ENCODE measurements around the gene TATDN3.
A peak's percentile ranks its signal among the peaks of the same experiment; 100 is the strongest.

The TATDN3 gene

DNA sequence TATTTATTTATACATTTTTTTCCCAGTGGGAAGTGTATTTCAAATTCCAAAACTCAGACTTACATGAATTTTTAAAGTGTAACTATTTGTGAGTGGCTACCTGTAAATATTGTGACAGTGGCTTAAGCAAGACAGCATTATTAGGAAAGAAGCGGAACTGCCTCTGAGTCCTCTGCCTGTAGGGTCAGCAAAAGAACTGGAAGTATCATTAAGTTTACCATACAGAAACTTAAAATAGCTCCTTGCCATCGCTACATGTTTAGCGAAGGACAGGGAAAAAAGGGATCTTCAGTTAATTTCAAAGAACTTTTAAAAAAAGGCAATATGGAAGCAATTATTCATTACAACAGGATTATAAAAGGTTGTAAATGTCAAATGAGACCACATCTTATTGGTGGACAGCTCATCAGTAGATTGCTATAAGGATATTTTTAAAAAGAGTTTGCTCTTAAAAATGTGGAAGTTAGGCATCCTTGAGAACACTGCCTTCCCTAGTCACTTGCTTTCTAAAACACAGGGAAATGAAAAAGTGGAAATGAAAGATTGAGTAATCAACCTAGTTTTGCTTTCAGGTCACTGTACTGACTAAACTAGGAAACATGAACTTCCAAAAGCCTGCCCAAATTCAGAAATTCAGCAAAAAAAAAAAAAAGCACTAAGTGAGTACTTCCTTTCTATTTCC is 39.3 kb upstream of the TATDN3 start:
- no peak for TF ChIP-seq CTCF (IDR thresholded peaks at IDR 0.05; ENCODE audit: extremely low read depth, insufficient read depth, missing control alignments)
- in situ Hi-C loops (cut with MboI; ENCODE audit: low pct_unique_long_range_greater_than_20kb, low sequenced_read_pairs, unreplicated experiment) = loop anchor here (25.0 kb wide), 1 partner anchor 90 kb away; no protein-coding TSS in a partner anchor
- no peak for DNase-seq (ENCODE audit: low spot score)

- in situ Hi-C loops (cut with MboI; ENCODE audit: low pct_unique_long_range_greater_than_20kb, low sequenced_read_pairs, unreplicated experiment) = loop anchor here (25.0 kb wide), 1 partner anchor 91 kb away; no protein-coding TSS in a partner anchor
- TF ChIP-seq CTCF (IDR thresholded peaks at IDR 0.05; ENCODE audit: extremely low read depth, insufficient read depth, missing control alignments) = no peak
- peak; percentile 20 for DNase-seq (ENCODE audit: low spot score)
Measured at GRCh38 chr1:212752934-212753497, 38.7 kb upstream of the TATDN3 start.

DNA sequence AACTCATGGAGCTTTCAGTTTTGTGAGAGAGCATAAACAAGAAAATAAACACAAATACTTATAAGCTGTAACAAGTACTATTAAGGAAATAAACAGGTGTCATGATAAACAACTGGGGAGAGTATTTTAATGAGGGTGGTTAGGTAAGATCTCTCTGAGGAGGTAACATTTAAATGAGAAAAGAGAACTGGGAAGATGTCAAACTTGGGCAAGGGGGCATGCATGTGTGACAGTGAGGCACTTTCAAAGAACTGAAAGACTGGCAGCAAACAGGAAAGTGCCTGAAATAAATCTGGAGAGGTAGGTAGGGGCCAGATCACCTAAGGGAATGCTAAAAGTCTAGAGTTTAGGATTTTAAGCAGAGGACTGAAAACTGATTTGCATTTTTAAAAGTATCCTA is 37.9 kb upstream of the TATDN3 start:
- DNase-seq (ENCODE audit: low spot score) = no peak
- no peak for TF ChIP-seq CTCF (IDR thresholded peaks at IDR 0.05; ENCODE audit: extremely low read depth, insufficient read depth, missing control alignments)
- in situ Hi-C loops (cut with MboI; ENCODE audit: low pct_unique_long_range_greater_than_20kb, low sequenced_read_pairs, unreplicated experiment) = loop anchor here (25.0 kb wide), 1 partner anchor 91 kb away; no protein-coding TSS in a partner anchor

- no peak for DNase-seq (ENCODE audit: low spot score)
- TF ChIP-seq CTCF (IDR thresholded peaks at IDR 0.05; ENCODE audit: extremely low read depth, insufficient read depth, missing control alignments) = no peak
- in situ Hi-C loops (cut with MboI; ENCODE audit: low pct_unique_long_range_greater_than_20kb, low sequenced_read_pairs, unreplicated experiment) = loop anchor here (25.0 kb wide), 1 partner anchor 92 kb away; no protein-coding TSS in a partner anchor
Measured at GRCh38 chr1:212754193-212754592, 37.5 kb upstream of the TATDN3 start.

DNA sequence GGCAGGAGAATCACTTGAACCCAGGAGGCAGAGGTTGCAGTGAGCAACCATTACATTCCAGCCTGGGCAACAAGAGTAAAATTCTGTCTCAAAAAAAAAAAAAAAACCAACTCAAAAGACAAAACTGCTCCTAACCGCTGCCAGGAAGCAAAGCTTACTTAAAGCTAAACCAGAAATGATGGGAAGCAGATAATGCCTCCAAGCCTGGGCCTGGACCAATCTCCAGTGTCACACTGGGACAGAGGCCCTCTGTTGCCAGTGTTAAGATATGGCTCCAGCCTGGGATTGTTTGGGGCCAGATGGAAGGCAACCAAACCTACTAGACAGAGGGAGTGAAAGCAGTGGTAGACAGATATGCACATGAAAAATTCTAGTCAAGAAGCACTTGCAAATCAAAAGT is 37.0 kb upstream of the TATDN3 start:
- no peak for TF ChIP-seq CTCF (IDR thresholded peaks at IDR 0.05; ENCODE audit: extremely low read depth, insufficient read depth, missing control alignments)
- in situ Hi-C loops (cut with MboI; ENCODE audit: low pct_unique_long_range_greater_than_20kb, low sequenced_read_pairs, unreplicated experiment) = loop anchor here (25.0 kb wide), 1 partner anchor 92 kb away; no protein-coding TSS in a partner anchor
- DNase-seq (ENCODE audit: low spot score) = no peak

GRCh38 chr1:212759683-212760082 is 32.0 kb upstream of the TATDN3 start:
- in situ Hi-C loops (cut with MboI; ENCODE audit: low pct_unique_long_range_greater_than_20kb, low sequenced_read_pairs, unreplicated experiment) = loop anchor here (10.0 to 25.0 kb wide), 2 partner anchors 97 to 285 kb away; no protein-coding TSS in a partner anchor

More at GRCh38 chr1:212759683-212760082, 32.0 kb upstream of the TATDN3 start:
- no peak for DNase-seq (ENCODE audit: low spot score)
- TF ChIP-seq CTCF (IDR thresholded peaks at IDR 0.05; ENCODE audit: extremely low read depth, insufficient read depth, missing control alignments) = no peak

Measured in GM13977 (cell line).